Subcutaneous abdominal adipose tissue (tissue), 5 donors: ENCODE results near the gene HPS3.
"Not testable (repeated sequence)": the region's sequence is repeated elsewhere in the genome, so short reads cannot be mapped to it uniquely, and the experiment has no call there.

ENCODE experiments used
- H3K27ac ChIP-seq: one replicate; pipeline ENCODE4 v1.7.0; 2013; ENCODE audit warnings: low read depth, mild to moderate bottlenecking, inconsistent platforms, low read length, moderate library complexity
- H3K27me3 ChIP-seq, 5 donors: one replicate each; pipeline ENCODE4 v1.7.0; 2013; ENCODE audit warnings: low read length in 5 of 5, inconsistent platforms in 1 of 5; ENCODE audit not compliant: control insufficient read depth in 5 of 5, insufficient read depth in 4 of 5
- H3K36me3 ChIP-seq, 5 donors: one replicate each; pipeline ENCODE4 v1.7.0; 2013; ENCODE audit warnings: low read length in 5 of 5; ENCODE audit not compliant: control insufficient read depth in 5 of 5, insufficient read depth in 5 of 5
- H3K4me1 ChIP-seq, 5 donors: one replicate each; pipeline ENCODE4 v1.7.0; 2013; ENCODE audit warnings: low read length in 5 of 5, mild to moderate bottlenecking in 3 of 5, moderate library complexity in 1 of 5; ENCODE audit not compliant: control insufficient read depth in 5 of 5, insufficient read depth in 5 of 5
- H3K4me3 ChIP-seq, 5 donors: one replicate each; pipeline ENCODE4 v1.7.0; 2013; ENCODE audit warnings: low read length in 5 of 5, low read depth in 1 of 5
- H3K9ac ChIP-seq, 5 donors: one replicate each; pipeline ENCODE4 v1.7.0; 2013; ENCODE audit warnings: low read length in 5 of 5, mild to moderate bottlenecking in 4 of 5, moderate library complexity in 3 of 5
- H3K9me3 ChIP-seq, 5 donors: one replicate each; pipeline ENCODE4 v1.7.0; 2013; ENCODE audit warnings: low read length in 5 of 5; ENCODE audit not compliant: control insufficient read depth in 5 of 5
- donor health status: healthy.
- donor health status: healthy.
- donor health status: healthy.
- donor health status: healthy.
- donor health status: healthy.

HPS3 gene

DNA sequence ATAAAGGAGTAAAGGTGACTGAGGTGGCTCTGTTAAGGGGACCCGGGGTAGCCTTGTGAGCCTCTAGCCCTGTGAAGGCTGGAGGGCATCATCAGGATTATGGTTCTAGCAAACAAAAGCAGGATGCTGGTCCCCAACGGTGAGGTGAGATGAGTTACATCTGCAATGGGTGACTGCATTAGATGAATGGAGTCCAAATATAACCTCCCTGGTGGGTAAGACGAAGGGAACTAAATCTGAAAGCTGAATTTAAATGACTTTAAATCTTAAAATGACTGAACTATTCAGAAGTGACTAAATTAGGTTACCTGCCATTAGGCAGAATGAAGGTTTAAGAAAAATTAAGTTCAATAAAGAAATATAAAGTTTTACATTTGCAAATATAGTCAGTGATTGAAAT lies 38.5 kb upstream of the HPS3 start:
- Histone ChIP-seq H3K36me3 (no peaks in the 10 kb centered on the region), H3K27me3 (no peaks in the 10 kb centered on the region), H3K9me3 (no peaks in the 10 kb centered on the region), H3K4me3 (no peak overlapping the region), H3K4me1 (peaks cover 0 to 28% (median 10%) of the 10 kb centered on the region in 5 donors), H3K9ac (no peak overlapping the region), H3K27ac (no peak overlapping the region)

DNA sequence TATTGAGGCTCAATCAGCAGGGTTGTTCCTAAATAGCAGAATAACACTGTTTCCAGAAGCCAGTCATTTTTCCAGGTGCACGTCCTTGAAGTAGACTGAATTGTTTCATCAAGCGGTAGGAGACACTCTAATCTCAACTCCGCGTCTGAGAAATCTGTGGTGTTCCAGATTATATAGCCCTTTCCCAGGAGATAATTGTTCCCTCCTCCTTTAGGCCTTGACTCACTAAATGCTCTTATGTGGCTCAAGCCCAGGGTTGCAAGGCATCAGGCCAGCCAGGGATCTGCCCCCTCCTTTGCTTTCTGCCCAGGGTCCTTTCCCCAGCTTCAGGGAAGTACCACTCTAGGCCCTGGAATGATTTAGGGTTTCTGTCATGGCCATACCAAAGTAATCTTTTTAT lies 37.5 kb upstream of the HPS3 start:
- H3K4me1 ChIP-seq = peaks cover 0 to 21% (median 5%) of the 10 kb centered on the region in 5 donors

DNA sequence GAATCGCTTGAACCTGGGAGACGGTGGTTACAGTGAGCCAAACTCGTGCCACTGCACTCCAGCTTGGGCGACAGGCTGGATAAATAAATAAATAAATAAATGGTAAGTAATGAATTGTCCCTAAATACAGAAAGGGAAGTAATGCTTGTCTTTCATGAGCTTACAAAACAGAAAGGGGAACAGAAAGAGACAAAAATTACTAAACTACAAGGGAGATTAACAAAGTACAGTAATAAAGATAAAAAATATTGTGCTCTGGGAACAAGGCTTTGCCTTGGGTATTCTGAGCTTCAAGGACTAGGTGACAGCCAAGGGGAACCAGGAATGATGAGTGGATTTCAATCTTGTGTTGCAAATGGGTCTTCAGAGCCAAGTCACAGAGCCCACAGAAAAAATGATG lies 34.0 kb upstream of the HPS3 start:
- Histone ChIP-seq H3K4me1 (peaks cover 0 to 10% (median 4%) of the 10 kb centered on the region in 5 donors), H3K27me3 (no peaks in the 10 kb centered on the region), H3K27ac (no peak overlapping the region), H3K4me3 (no peak overlapping the region), H3K36me3 (no peaks in the 10 kb centered on the region), H3K9ac (no peak overlapping the region), H3K9me3 (no peaks in the 10 kb centered on the region)

More for the DNA sequence above, 37.5 kb upstream of the HPS3 start:
- H3K4me3 ChIP-seq = no peak overlapping the region
- no peak overlapping the region for H3K27ac ChIP-seq
- no peaks in the 10 kb centered on the region for H3K36me3 ChIP-seq
- H3K27me3 ChIP-seq = no peaks in the 10 kb centered on the region
- H3K9ac ChIP-seq = no peak overlapping the region
- H3K9me3 ChIP-seq = no peaks in the 10 kb centered on the region

DNA sequence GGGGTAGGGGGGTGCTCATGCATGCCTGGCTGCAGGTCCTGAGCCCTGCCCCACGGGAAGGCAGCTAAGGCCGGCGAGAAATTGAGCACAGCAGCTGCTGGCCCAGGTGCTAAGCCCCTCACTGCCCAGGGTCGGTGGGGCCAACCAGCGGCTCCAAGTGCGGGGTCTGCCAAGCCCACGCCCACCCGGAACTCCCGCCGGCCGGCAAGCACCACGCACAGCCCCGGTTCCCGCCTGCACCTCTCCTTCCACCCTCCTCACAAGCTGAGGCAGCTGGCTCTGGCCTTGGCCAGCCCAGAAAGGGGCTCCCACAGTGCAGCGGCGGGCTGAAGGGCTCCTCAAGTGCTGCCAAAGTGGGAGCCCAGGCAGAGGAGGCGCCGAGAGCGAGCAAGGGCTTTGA lies 31.5 kb upstream of the HPS3 start:
- H3K36me3 ChIP-seq, H3K9ac ChIP-seq, H3K4me3 ChIP-seq: not testable (repeated sequence)

DNA sequence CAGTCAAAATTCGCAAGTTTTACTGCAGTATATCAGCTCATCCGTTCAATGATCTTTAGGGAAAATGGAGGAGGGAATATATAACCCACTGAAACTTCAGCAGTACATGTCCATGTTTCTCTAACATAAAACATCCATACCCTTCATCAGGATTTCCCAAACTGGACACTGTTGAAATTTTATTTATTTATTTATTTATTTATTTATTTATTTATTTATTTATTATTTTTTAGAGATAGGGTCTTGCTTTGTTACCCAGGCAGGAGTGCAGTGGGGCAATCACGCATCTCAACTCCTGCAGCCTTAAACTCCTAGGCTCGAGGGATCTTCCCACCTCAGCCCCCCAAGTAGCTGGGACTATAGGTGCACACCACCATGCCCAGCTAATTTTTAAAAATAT lies 28.3 kb upstream of the HPS3 start:
- no peak overlapping the region for H3K4me3 ChIP-seq
- H3K27ac ChIP-seq = no peak overlapping the region
- peaks cover 0 to 4% (median 4%) of the 10 kb centered on the region in 5 donors for H3K4me1 ChIP-seq
- H3K9me3 ChIP-seq = peaks cover 0 to 8% (median 2%) of the 10 kb centered on the region in 5 donors
- H3K9ac ChIP-seq = no peak overlapping the region
- H3K36me3 ChIP-seq = no peaks in the 10 kb centered on the region
- H3K27me3 ChIP-seq = peaks cover 0 to 2% (median 0%) of the 10 kb centered on the region in 5 donors

More for the DNA sequence above, 31.5 kb upstream of the HPS3 start:
- H3K9me3 ChIP-seq, H3K4me1 ChIP-seq, H3K27me3 ChIP-seq, H3K27ac ChIP-seq: not testable (repeated sequence)

DNA sequence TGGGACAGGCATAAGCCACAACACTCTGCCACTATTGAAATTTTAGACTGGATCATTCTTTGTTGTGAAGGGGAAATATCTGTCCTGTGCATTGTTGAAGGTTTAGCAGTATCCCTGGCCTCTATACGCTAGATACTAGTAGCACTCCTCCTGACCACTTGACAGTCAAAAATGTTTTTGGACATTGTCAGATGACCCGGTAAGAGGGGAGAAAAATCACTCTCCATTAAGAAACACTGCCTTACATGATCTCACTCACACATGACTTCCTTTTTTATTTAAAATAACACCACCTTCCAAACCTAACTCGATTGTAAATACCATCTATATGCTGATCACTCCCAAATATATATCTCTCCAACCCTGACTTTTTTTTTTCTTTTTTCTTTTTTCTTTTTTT lies 27.8 kb upstream of the HPS3 start:
- H3K4me3 ChIP-seq = no peak overlapping the region
- H3K9ac ChIP-seq = no peak overlapping the region
- H3K27ac ChIP-seq = no peak overlapping the region
- H3K36me3 ChIP-seq = no peaks in the 10 kb centered on the region
- peaks cover 0 to 2% (median 0%) of the 10 kb centered on the region in 5 donors for H3K27me3 ChIP-seq
- H3K4me1 ChIP-seq = peaks cover 0 to 4% (median 4%) of the 10 kb centered on the region in 5 donors
- H3K9me3 ChIP-seq = peaks cover 0 to 9% (median 2%) of the 10 kb centered on the region in 5 donors

DNA sequence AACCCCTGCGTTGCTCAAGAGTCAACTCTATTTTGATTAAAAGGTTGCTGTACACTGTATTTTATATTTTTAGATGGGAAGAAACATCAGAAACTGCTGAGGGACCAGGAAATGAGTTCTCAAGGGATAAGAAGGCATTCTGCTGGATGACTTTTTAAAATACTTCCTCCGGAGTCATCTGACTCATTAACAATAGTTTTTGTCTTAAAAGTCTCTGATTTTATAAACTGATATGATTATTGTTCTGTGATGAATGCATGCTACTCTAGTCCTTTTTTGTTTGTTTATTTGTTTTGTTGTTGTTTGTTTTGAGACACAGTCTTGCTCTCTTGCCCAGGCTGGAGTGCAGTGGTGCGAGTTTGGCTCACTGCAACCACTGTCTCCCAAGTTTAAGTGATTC lies 25.0 kb upstream of the HPS3 start:
- H3K9me3 ChIP-seq = peaks cover 0 to 10% (median 2%) of the 10 kb centered on the region in 5 donors
- peaks cover 0 to 2% (median 0%) of the 10 kb centered on the region in 5 donors for H3K27me3 ChIP-seq
- H3K9ac ChIP-seq = no peak overlapping the region
- no peaks in the 10 kb centered on the region for H3K36me3 ChIP-seq
- peaks cover 0 to 4% (median 0%) of the 10 kb centered on the region in 5 donors for H3K4me1 ChIP-seq
- H3K4me3 ChIP-seq = no peak overlapping the region
- no peak overlapping the region for H3K27ac ChIP-seq

DNA sequence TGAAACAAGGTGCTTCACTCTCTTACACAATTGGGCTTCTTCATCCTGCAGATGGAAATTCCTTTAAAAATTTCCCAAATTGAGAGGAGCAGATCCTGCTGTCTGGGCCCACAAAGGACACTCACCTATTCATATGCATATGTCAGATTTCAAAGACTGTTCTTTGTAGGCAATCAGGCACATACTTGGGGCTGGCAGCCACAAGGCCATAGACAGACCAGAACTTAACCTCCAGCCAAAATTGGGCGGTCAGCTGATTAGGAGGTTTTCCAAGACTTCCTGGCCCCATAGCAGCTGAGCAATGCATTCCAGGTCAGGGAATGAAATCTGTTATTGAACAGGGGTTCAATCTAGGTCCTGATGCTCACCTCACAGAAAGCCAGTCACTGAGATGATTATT lies 15.0 kb upstream of the HPS3 start:
- H3K27ac ChIP-seq = no peak overlapping the region
- H3K9ac ChIP-seq = no peak overlapping the region
- no peaks in the 10 kb centered on the region for H3K9me3 ChIP-seq
- no peaks in the 10 kb centered on the region for H3K27me3 ChIP-seq
- peaks cover 0 to 8% (median 3%) of the 10 kb centered on the region in 5 donors for H3K4me1 ChIP-seq
- H3K4me3 ChIP-seq = no peak overlapping the region
- H3K36me3 ChIP-seq = no peaks in the 10 kb centered on the region

DNA sequence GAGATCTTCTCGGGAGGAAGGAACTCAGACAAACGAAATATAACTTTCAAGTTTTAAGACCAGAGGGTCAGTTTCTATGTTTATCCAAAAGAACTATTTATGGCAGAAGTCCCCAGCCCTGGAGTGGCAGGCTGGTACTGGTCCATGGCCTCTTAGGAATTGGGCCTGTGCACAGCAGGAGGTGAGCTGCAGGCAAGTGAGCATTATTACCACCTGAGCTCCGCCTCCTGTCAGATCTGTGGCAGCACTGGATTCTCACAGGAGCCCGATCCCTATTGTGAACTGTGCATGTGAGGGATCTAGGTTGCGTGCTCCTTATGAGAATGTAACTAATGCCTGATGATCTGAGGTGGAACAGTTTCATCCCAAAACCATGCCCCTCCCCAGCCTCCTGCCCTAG lies 14.3 kb upstream of the HPS3 start:
- Histone ChIP-seq H3K27ac (no peak overlapping the region), H3K4me1 (peaks cover 0 to 8% (median 3%) of the 10 kb centered on the region in 5 donors), H3K4me3 (no peak overlapping the region), H3K9ac (no peak overlapping the region), H3K9me3 (no peaks in the 10 kb centered on the region), H3K27me3 (no peaks in the 10 kb centered on the region), H3K36me3 (no peaks in the 10 kb centered on the region)

DNA sequence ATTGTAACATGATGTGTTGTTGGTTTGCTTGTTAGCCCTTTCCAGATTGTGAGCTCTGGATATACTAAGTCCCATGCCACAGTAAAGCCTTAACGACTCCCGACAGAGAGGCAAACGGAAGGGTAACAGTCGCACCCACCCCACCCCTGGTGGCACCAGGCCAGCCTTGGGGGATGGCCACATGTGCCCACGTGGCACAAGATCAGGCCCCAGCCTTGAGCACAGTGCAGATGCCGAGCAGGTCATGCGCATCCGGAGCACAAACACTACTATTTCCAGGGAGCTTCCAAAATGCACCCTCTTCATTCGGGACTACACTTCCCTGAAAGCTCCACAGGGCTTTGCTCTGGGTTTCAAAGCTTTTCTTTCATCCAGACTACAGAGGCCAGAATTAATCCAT lies 10.7 kb upstream of the HPS3 start:
- Histone ChIP-seq H3K9ac (no peak overlapping the region), H3K9me3 (no peaks in the 10 kb centered on the region), H3K4me3 (no peak overlapping the region), H3K27ac (no peak overlapping the region), H3K36me3 (no peaks in the 10 kb centered on the region), H3K4me1 (peaks cover 0 to 8% (median 3%) of the 10 kb centered on the region in 5 donors), H3K27me3 (no peaks in the 10 kb centered on the region)

DNA sequence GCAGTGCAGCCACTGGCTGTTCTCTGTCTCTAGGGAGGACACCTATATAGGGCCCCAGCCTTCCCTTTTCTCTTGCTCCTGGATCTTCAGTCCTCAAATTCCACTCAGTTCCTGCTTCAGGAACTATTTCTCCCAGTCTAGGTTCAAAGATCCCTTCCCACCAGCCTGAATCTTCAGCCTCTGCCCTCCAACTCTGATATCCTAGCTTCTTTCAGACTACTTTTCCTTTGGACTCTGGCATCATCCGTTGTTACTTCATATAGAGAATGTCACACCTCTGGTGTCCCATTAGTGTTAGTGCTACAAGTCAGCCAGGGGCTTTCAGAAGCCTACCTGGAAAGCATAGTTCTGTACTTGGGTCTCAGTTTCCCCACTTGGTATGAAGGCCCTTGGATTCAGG lies 10.0 kb upstream of the HPS3 start:
- H3K4me1 ChIP-seq = peaks cover 0 to 6% (median 2%) of the 10 kb centered on the region in 5 donors
- H3K9ac ChIP-seq = no peak overlapping the region
- H3K9me3 ChIP-seq = no peaks in the 10 kb centered on the region
- H3K27ac ChIP-seq = no peak overlapping the region
- no peaks in the 10 kb centered on the region for H3K36me3 ChIP-seq
- no peak overlapping the region for H3K4me3 ChIP-seq
- H3K27me3 ChIP-seq = peaks cover 0 to 2% (median 0%) of the 10 kb centered on the region in 5 donors
